ENCODE data around the gene ARID3A. TPM values are rescaled to one million over a fixed set of nuclear protein-coding genes. Genes with fewer than 3 reads are reported as not detected.

The ARID3A gene
- total RNA-seq, 4 donors from 2014 or later = 1.8 to 9.9 (median 7.8) TPM

DNA sequence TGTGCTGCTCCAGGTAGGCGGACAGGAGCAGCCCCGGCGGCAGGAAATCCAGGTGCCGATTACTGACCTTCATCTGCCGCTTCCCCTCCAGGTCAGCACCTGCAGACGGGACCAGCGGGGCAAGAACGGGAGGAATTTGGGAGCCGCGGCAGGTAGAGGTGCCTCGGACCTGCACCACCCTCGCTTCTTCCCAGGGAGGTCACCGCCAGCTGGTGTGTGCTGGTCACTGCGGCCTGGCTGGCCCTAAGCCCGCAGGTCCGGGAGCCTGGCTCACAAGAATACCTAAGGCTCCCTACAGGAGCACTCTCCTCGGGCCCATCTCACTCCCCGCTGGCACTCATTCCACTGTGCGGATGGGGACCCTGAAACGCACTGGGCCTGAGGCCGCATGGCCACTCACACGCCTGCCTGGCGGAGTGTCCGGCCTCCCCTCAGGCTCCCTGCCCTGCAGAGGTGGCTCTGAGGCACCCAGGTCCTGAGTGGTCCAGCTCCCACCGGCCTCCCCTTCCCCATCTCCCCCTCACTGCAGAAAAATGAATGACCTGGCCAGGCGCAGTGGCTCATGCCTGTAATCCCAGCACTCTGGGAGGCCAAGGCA lies 28.3 kb upstream of the ARID3A start:
- Histone ChIP-seq H3K4me1 (peaks cover 0 to under 1% of the 10 kb centered on the region in 2 donors), H3K36me3 (peaks cover 0 to 20% of the 10 kb centered on the region in 2 donors), H3K27me3 (no peaks in the 10 kb centered on the region), H3K27ac (no peak overlapping the region), H3K9me3 (no peaks in the 10 kb centered on the region), H3K4me3 (no peak overlapping the region)
- ATAC-seq (no peak), DNase-seq (no peak)
- intact Hi-C loops (cut with DNase I; ENCODE audit: low total_unique reads) = no loop called here
- TF ChIP-seq POLR2A (IDR thresholded peaks at IDR 0.05) (no peak), CTCF (IDR thresholded peaks at IDR 0.05 in 4 of 5, conservative IDR thresholded peaks at IDR 0.05 in 1 of 5) (no peak)
- in situ Hi-C loops (cut with MboI; ENCODE audit: low sequenced_read_pairs in 4 of 4) = no loop called here

- TF ChIP-seq POLR2A (IDR thresholded peaks at IDR 0.05) (no peak), CTCF (IDR thresholded peaks at IDR 0.05 in 4 of 5, conservative IDR thresholded peaks at IDR 0.05 in 1 of 5) (no peak)
- in situ Hi-C loops (cut with MboI; ENCODE audit: low sequenced_read_pairs in 4 of 4) = no loop called here
- H3K4me3 ChIP-seq = no peak overlapping the region
- DNase-seq = no peak
- H3K4me1 ChIP-seq = no peaks in the 10 kb centered on the region
- H3K27ac ChIP-seq = no peak overlapping the region
- no peak for ATAC-seq
- H3K36me3 ChIP-seq = peaks cover 0 to 20% of the 10 kb centered on the region in 2 donors
- H3K9me3 ChIP-seq = no peaks in the 10 kb centered on the region
- intact Hi-C loops (cut with DNase I; ENCODE audit: low total_unique reads) = no loop called here
- H3K27me3 ChIP-seq = no peaks in the 10 kb centered on the region
These were observed 27.2 kb upstream of the ARID3A start for GRCh38 chr19:898663-899062.

DNA sequence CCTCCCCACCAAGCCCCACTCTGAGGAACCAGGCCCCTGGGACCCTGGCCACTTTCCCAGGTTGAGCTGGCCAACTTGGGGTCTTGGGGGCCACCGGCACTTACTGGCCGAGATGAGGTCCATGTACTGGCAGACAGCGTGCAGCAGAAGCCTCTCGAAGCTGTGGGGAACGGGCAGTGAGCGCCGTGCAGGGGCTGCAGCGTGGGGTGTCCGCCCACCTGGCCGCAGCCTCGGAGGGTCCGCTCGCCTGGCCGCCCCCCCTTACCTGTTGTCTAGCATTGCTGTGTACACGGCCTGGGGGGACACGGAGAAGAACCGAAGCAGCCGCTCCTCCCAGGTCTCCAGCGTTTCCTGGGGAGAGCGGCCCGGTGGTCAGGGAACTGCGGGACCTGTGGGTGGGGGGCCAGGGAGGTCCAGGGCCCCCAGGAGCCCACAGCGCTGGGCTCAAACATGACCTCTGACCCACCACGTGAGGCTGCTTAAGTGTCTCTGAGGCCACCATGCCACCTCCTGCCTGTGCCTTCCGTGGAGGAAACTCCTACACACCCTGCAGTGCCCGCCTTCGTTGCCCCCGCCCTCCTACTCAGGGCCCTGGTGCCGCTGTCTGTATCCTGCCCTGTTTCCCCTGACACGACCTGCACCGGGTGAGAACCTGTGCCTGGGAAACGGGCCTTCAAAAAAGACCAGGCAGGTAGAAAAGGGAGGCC lies 26.3 kb upstream of the ARID3A start:
- no peak for ATAC-seq
- no peak for DNase-seq
- TF ChIP-seq CTCF (IDR thresholded peaks at IDR 0.05 in 4 of 5, conservative IDR thresholded peaks at IDR 0.05 in 1 of 5) (no peak), POLR2A (IDR thresholded peaks at IDR 0.05) (no peak)
- Histone ChIP-seq H3K27me3 (no peaks in the 10 kb centered on the region), H3K9me3 (no peaks in the 10 kb centered on the region), H3K4me3 (no peak overlapping the region), H3K4me1 (no peaks in the 10 kb centered on the region), H3K36me3 (peaks cover 0 to 20% of the 10 kb centered on the region in 2 donors), H3K27ac (no peak overlapping the region)
- intact Hi-C loops (cut with DNase I; ENCODE audit: low total_unique reads) (no loop called here), in situ Hi-C loops (cut with MboI; ENCODE audit: low sequenced_read_pairs in 4 of 4) (no loop called here)

DNA sequence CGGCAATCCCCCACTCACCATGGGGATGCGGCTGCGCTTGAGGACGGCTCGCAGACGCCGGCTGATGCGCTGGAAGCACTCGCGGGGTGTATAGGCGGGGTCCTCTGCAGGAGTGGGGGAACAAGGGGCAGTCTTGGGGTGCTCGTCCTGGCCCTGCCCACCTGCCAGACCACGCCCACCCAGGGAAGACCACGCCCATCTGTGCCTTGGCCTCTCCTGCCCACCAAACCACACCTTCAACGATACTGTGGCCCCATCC lies 25.9 kb upstream of the ARID3A start:
- intact Hi-C loops (cut with DNase I; ENCODE audit: low total_unique reads) = no loop called here
- H3K4me3 ChIP-seq = no peak overlapping the region
- in situ Hi-C loops (cut with MboI; ENCODE audit: low sequenced_read_pairs in 4 of 4) = no loop called here

More for the DNA sequence above, 25.9 kb upstream of the ARID3A start:
- ATAC-seq = no peak
- TF ChIP-seq CTCF (IDR thresholded peaks at IDR 0.05 in 4 of 5, conservative IDR thresholded peaks at IDR 0.05 in 1 of 5) (no peak), POLR2A (IDR thresholded peaks at IDR 0.05) (no peak)
- Histone ChIP-seq H3K36me3 (peaks cover 0 to 20% of the 10 kb centered on the region in 2 donors), H3K27me3 (no peaks in the 10 kb centered on the region), H3K27ac (no peak overlapping the region), H3K4me1 (no peaks in the 10 kb centered on the region), H3K9me3 (no peaks in the 10 kb centered on the region)
- DNase-seq = no peak

Data from gastrocnemius medialis (tissue), 4 donors.